Measurements from ENCODE around the gene PRELID3B. TPM values are rescaled to one million over a fixed set of nuclear protein-coding genes. Genes with fewer than 3 reads are reported as not detected.
A peak's percentile ranks its signal among the peaks of the same experiment; 100 is the strongest.

The PRELID3B gene
- total RNA-seq, 1 donor, result 68.4 TPM

- Histone ChIP-seq H3K79me2 (ENCODE audit: insufficient read depth, low read length) (peaks cover 7% of the 10 kb centered on the region), H3K4me1 (ENCODE audit: insufficient read depth, low read length) (peaks cover 33% of the 10 kb centered on the region), H3K27me3 (ENCODE audit: insufficient read depth, low read length) (no peaks in the 10 kb centered on the region), H3K36me3 (ENCODE audit: insufficient read depth, low read length) (no peaks in the 10 kb centered on the region), H4K20me1 (ENCODE audit: insufficient read depth, low read length) (no peaks in the 10 kb centered on the region), H3K9me3 (ENCODE audit: low read depth, low read length) (no peaks in the 10 kb centered on the region), H2AFZ (ENCODE audit: low read length) (peak overlapping the region; percentile 85), H3K27ac (ENCODE audit: low read depth, low read length) (peak overlapping the region; percentile 93), H3K4me2 (ENCODE audit: insufficient read depth, low read length) (peak overlapping the region; percentile 77), H3K4me3 (ENCODE audit: insufficient read depth, low read length) (peak overlapping the region; percentile 53)
- DNase-seq (ENCODE audit: insufficient read length, low spot score, missing footprints), result peak; percentile 99
- no peak for TF ChIP-seq CTCF (IDR thresholded peaks at IDR 0.05; ENCODE audit: extremely low read depth, low read depth, low read length)
These were observed 31.4 kb downstream of the PRELID3B start for GRCh38 chr20:59010995-59011873.

- peaks cover 41% of the 10 kb centered on the region for H3K4me1 ChIP-seq (ENCODE audit: insufficient read depth, low read length)
- peak overlapping the region; percentile 53 for H3K4me3 ChIP-seq (ENCODE audit: insufficient read depth, low read length)
- peaks cover 2% of the 10 kb centered on the region for H3K36me3 ChIP-seq (ENCODE audit: insufficient read depth, low read length)
- peak; percentile 82 for DNase-seq (ENCODE audit: insufficient read length, low spot score, missing footprints)
- H2AFZ ChIP-seq (ENCODE audit: low read length), result peak overlapping the region; percentile 85
- peaks cover 14% of the 10 kb centered on the region for H3K79me2 ChIP-seq (ENCODE audit: insufficient read depth, low read length)
- H3K4me2 ChIP-seq (ENCODE audit: insufficient read depth, low read length), result peak overlapping the region; percentile 77
- H4K20me1 ChIP-seq (ENCODE audit: insufficient read depth, low read length), result peaks cover 4% of the 10 kb centered on the region
- H3K9me3 ChIP-seq (ENCODE audit: low read depth, low read length), result no peaks in the 10 kb centered on the region
- TF ChIP-seq CTCF (IDR thresholded peaks at IDR 0.05; ENCODE audit: extremely low read depth, low read depth, low read length), result no peak
- no peaks in the 10 kb centered on the region for H3K27me3 ChIP-seq (ENCODE audit: insufficient read depth, low read length)
- H3K27ac ChIP-seq (ENCODE audit: low read depth, low read length), result peak overlapping the region; percentile 93
These were observed 32.1 kb downstream of the PRELID3B start for GRCh38 chr20:59010321-59010994.

DNA sequence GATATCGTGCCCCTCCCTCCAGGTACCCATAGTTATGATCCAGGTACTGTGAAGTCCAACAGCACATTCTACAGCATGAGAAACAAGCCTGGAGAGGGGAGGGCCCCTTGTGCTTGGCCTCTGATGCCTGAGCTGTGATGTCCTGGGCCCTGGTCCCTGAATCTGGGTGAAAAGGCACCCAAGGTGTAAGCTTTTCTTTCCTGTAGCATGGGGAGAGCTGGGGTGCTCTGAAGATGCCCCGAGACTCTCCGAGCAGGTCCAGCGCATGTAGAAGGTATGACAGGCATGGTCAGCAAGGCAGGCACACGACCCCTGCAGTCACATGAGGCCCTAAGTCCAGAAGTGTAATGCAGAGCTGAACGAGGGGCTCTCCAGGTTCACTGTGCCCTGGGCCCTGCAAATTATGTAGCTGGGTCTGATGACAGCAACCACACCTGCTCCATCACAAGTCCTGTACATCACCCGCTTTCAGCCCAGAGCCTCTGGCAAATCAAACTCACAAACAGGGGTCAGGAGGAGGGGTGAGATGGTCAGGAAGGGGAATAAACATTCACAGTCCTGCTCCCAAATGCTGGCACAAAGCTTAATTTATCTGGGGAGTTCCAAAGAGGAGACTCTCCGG, 33.8 kb downstream of the PRELID3B start:
- Histone ChIP-seq H3K36me3 (ENCODE audit: insufficient read depth, low read length) (peaks cover 15% of the 10 kb centered on the region), H3K4me1 (ENCODE audit: insufficient read depth, low read length) (peaks cover 39% of the 10 kb centered on the region), H3K4me3 (ENCODE audit: insufficient read depth, low read length) (no peak overlapping the region), H2AFZ (ENCODE audit: low read length) (no peak overlapping the region), H3K27me3 (ENCODE audit: insufficient read depth, low read length) (no peaks in the 10 kb centered on the region), H3K79me2 (ENCODE audit: insufficient read depth, low read length) (peaks cover 31% of the 10 kb centered on the region), H3K9me3 (ENCODE audit: low read depth, low read length) (no peaks in the 10 kb centered on the region), H3K4me2 (ENCODE audit: insufficient read depth, low read length) (no peak overlapping the region), H3K27ac (ENCODE audit: low read depth, low read length) (no peak overlapping the region), H4K20me1 (ENCODE audit: insufficient read depth, low read length) (peaks cover 9% of the 10 kb centered on the region)
- TF ChIP-seq CTCF (IDR thresholded peaks at IDR 0.05; ENCODE audit: extremely low read depth, low read depth, low read length), result no peak
- DNase-seq (ENCODE audit: insufficient read length, low spot score, missing footprints), result peak; percentile 69
